CD4-positive, alpha-beta T cell treated with Interleukin-21 for 1 hour (primary cell): ENCODE measurements around the gene SLC27A2.

ENCODE experiments used
- DNase-seq: peaks from one replicate; pipeline ENCODE4 v3.0.0-alpha.2; 2020

Gene SLC27A2

GRCh38 chr15:50244959-50245624 is 63.1 kb downstream of the SLC27A2 start:
- DNase-seq = no peak

GRCh38 chr15:50246631-50247030 is 64.6 kb downstream of the SLC27A2 start:
- no peak for DNase-seq

GRCh38 chr15:50247819-50248655 is 66.0 kb downstream of the SLC27A2 start:
- peak; percentile 58 for DNase-seq

- no peak for DNase-seq
Measured at GRCh38 chr15:50248994-50249582, 67.1 kb downstream of the SLC27A2 start.

- DNase-seq = no peak
Measured at GRCh38 chr15:50249704-50250103, 67.7 kb downstream of the SLC27A2 start.

- no peak for DNase-seq
Measured at GRCh38 chr15:50250760-50251394, 68.9 kb downstream of the SLC27A2 start.

- DNase-seq = no peak
Measured at GRCh38 chr15:50251638-50252182, 69.7 kb downstream of the SLC27A2 start.

- no peak for DNase-seq
Measured at GRCh38 chr15:50252556-50252955, 70.6 kb downstream of the SLC27A2 start.

GRCh38 chr15:50256188-50257041 is 74.4 kb downstream of the SLC27A2 start:
- no peak for DNase-seq

- DNase-seq = no peak
Measured at GRCh38 chr15:50257332-50257731, 75.3 kb downstream of the SLC27A2 start.

- DNase-seq = no peak
Measured at GRCh38 chr15:50257924-50258323, 75.9 kb downstream of the SLC27A2 start.

GRCh38 chr15:50259276-50259675 is 77.3 kb downstream of the SLC27A2 start:
- DNase-seq = no peak

GRCh38 chr15:50260969-50261496 is 79.0 kb downstream of the SLC27A2 start:
- no peak for DNase-seq

GRCh38 chr15:50261981-50262380 is 80.0 kb downstream of the SLC27A2 start:
- DNase-seq = peak; percentile 22

GRCh38 chr15:50262533-50262932 is 80.5 kb downstream of the SLC27A2 start:
- peak; percentile 64 for DNase-seq

GRCh38 chr15:50265620-50266019 is 83.6 kb downstream of the SLC27A2 start, which contains the start of gene HDC:
Gene HDC (minus strand): TSS chr15:50265726. CDS start chr15:50265623, 103 bp downstream.
- no peak for DNase-seq

- DNase-seq = no peak
Measured at GRCh38 chr15:50267577-50267976, 85.6 kb downstream of the SLC27A2 start.

- no peak for DNase-seq
Measured at GRCh38 chr15:50275091-50275490, 93.1 kb downstream of the SLC27A2 start.

- DNase-seq = no peak
Measured at GRCh38 chr15:50275908-50276307, 93.9 kb downstream of the SLC27A2 start.

GRCh38 chr15:50277370-50277769 is 95.4 kb downstream of the SLC27A2 start:
- no peak for DNase-seq

GRCh38 chr15:50278496-50278895 is 96.5 kb downstream of the SLC27A2 start:
- DNase-seq = no peak

GRCh38 chr15:50280271-50280670 is 98.3 kb downstream of the SLC27A2 start:
- no peak for DNase-seq
